NCI-H524 (cell line): ENCODE measurements around the gene LTB4R2.
A peak's percentile ranks its signal among the peaks of the same experiment; 100 is the strongest.

ENCODE experiments used
- DNase-seq, 2 experiments: peaks; one replicate each; lab custom pipeline; 2025; lab: John Stamatoyannopoulos, UW

Gene LTB4R2

DNA sequence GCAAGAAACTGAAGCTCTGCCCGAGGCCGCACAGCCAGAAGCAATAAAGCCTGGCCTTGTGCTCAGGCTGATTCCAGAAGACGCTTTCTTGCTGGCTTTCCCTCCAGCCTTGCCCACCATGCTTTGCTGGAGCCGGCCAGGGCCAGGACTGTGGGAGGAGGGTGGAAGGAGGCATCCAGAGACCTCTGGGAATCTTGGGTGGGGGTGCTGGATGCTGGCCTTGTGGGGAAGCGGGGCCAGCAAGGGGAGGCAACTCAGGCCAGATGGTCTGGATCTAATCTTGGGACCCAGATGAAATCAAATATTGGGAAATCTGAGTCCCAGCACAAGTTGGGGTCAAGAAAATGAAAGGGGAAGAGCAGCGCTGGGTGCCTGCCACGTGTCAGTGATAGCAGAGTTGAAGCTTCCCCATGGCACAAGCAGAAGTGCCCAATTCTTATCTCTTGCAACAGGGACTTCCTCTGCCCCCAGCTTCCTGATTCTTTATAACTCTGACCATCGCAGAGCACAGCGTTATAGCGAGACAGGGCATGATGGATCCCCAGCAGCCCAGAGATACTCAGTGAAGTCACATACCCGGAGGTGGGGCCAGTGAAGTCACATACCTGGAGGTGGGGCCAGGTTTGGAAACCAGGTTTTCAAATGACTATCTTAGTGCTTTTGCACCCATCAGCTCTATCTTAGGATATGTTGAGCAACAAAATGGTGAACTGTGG lies 32.2 kb upstream of the LTB4R2 start:
- no peak for DNase-seq

GRCh38 chr14:24278424-24278823 lies 31.5 kb upstream of the LTB4R2 start:
- DNase-seq, result no peak

DNA sequence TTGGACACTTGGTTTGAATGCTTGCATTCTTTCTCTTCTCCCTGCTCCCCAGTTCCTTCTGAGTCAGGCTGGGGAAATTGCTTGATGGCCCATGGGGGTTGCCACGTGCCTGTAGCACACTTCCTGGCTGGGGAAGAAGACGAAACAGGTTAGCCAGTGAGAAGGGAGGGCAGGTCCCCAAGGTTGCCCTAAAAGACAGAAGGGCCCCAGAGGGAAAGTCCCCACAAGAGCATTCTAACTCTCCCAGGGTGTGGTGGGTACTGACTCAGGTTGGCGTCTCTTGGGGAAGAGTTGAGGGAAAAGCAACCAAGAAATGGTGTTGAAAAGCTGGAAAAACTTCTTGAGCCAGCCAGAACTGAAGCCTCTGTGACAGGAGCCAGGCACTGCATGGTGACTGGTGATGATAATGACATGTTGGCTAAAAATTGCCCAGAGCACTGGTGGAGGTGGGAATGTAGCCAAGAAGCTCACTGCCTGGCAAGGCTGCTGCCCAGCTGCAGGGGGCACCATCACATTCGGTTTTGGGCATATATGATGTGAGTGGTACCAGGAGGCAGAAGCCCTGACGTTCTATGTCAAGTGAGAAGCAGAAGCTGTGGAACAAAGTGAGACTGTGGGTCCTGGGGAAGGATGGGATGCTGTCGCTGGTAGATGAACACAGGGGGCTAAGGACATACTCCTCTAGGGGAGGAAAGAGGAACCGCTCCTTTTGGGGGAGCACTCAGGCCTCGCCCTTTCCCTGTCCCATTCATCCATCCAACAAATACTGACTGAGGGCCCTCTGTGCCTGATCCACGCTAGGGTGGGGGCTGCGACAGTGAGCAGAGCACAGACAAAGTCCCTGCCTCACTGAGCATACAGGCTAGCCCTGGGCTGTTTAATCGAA lies 30.4 kb upstream of the LTB4R2 start:
- no peak for DNase-seq

- no peak for DNase-seq
Measured at GRCh38 chr14:24280797-24281460, 29.0 kb upstream of the LTB4R2 start.

DNA sequence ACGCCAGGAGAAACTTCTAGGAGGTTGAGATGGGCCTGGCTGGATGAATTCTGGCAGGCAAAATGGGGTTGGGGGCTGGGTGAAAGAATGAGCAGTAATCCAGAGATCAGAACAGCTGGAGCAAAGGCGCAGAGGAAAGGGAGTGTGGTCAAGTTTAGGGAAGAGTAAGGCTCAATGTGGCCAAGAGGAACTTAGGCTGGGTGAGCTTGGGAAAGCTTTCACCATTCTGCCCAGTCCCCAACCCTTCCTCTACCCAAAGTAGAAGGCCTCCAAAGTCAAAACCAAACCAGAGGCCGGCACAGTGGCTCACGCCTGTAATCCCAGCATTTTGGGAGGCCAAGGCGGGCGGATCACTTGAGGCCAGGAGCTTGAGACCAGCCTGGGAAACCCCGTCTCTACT lies 28.3 kb upstream of the LTB4R2 start:
- no peak for DNase-seq

DNA sequence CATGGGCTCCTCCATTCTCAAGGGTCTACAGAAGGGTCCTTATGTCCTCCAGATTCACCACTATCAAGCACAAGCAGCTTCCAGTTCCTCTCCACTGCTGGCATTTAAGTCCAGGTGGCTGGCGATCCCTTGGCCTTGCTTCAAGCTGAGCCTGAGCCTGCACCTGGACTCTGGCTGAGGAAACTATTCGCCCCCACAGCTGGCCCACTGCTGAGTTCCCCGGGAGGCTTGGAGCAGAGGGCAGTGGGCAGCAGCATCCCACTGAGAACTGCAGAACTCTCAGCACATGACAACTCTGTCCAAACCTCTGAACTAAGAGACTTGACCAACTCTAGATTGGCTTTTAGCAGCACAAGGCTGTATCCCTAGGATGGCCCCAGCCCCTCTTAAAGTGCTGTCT lies 27.2 kb upstream of the LTB4R2 start:
- DNase-seq, result no peak

DNA sequence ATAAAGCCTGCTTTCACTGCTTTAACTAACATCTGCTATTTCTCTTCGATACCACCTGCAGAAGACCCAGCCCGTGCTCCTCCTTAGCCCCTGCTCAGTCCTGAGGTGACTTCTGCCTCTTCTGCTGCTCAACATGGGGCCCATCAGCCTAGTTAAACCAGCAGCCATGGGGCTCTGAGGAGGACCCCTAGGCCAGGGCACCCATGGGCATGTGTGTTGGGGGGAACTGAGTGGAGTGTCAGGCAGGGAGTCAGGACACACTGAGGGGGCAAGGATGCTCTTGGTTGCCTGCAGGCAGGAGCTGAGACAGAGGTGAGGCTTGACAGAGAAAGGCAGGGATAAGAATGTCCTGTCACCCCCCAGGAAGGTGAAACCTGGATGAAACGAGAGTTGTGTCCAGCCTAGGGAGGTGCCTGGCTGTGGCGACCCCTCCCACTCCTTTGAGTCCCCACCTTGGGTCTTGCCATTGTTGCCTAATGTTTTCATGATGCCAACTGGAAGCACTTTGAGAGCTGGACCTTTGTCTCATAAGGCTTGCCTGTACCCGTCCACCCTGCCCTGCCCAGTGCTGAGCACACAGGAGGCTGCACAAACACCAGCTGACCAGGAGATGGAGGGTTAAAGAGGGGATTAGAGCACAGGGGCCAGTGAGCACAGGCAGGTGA lies 26.0 kb upstream of the LTB4R2 start:
- no peak for DNase-seq

DNA sequence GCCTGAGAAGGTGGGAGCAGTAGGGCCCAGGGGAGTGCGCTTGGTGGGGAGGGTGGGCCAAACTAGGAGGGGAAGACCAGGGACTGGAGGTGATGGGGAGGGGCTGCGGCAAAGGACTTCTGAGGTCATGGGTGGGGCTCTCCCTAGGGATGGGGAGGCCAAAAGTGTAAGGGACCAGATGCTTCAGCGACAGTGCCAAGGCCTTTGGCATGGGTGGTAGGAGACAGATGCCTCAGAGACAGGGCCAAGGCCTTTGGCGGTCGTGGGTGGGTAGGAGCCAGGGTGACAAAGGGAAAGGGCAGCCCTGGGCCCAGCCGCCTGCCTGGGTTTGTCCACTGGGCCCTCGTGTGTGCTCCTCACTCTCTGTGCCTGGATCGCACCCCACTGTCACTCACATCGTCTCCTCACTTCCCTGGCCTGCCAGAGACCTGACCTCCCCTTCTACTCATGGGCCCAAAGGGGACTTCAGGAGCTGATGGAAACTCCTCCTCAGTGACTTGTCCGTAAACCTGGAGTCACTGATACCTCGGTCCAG lies 25.4 kb upstream of the LTB4R2 start:
- no peak for DNase-seq

DNA sequence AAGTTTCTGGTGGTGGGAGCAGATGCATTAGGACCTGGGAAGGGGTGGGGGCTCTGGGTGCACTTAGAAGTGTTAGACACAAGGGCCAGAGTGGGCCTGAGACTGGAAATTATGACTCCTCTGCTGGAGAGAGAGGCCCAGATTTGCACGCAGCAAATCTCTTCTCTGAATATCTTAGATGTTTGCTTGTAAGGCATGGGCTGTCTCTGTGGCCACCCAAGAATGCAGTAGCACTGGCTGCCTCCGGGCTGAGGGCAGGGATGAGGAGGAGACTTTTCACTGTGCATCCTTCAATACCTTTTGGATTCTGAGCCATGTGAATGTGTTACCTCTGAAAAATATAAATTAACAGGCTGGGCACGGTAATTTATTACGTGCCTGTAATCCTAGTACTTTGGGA lies 24.6 kb upstream of the LTB4R2 start:
- no peak for DNase-seq

DNA sequence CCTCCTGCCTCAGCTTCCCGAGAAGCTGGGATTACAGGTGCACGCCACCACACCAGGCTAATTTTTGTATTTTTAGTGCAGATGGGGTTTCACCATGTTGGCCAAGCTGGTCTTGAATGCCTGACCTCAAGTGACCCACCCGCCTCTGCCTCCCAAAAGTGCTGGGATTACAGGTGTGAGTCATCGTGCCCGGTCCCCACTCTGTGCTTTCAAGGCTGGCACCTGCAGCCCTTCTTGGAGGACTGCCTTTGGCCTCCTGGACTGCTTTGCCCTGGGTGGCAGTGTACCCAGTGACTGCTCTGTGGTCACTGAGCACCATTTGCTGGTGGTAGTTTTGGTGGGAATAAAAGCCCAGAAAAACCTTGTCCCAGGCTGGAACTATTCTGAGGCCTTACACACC lies 22.9 kb upstream of the LTB4R2 start:
- no peak for DNase-seq

DNA sequence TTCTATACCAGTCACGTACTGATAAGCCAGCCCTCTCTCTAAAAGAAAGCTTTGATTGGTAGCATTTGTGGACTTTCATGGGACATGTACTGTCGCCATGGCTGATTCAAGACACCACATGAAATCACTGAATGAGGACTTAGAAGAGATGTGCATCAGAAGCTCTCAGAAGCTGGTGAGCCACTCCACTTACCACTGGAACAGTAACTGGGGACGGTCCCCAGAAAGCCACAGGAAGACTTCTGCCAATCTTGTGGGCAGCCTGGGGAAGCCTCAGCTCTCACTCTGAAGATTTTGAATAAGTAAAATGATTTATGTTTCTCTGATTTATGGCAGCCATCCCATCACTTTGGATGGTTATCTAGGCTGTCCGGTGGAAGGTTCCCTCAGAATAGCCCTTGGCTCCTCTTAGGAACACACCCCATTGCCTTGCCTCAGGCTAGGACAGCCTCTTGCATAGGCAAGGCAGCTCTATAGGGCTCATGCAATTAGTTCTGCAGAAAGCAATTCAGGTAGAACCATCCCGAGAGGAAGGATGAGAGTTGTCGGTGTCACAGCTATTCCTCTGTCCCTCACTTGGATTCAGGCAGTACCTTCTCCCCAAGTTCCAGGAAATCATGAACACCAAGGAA lies 20.2 kb upstream of the LTB4R2 start:
- no peak for DNase-seq

DNA sequence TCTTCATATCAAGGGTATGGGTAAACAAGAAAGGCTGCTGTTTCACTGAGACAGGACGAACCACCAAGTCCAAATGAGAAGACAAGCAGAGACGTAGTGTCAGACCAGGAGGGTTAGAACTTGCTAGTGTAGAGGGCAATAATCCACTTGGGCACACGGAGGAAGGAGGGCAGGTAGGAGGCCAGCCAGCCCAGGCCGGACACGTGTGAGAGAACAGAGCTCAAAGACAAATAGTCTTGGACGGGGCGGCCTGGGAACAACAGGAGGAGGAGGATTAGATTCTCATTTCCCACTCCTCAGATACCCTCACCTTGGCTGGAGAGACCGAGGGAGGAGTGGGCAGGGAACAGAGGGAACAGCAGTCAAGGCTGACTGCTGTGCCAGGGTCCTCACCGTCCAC lies 19.2 kb upstream of the LTB4R2 start:
- no peak for DNase-seq

DNA sequence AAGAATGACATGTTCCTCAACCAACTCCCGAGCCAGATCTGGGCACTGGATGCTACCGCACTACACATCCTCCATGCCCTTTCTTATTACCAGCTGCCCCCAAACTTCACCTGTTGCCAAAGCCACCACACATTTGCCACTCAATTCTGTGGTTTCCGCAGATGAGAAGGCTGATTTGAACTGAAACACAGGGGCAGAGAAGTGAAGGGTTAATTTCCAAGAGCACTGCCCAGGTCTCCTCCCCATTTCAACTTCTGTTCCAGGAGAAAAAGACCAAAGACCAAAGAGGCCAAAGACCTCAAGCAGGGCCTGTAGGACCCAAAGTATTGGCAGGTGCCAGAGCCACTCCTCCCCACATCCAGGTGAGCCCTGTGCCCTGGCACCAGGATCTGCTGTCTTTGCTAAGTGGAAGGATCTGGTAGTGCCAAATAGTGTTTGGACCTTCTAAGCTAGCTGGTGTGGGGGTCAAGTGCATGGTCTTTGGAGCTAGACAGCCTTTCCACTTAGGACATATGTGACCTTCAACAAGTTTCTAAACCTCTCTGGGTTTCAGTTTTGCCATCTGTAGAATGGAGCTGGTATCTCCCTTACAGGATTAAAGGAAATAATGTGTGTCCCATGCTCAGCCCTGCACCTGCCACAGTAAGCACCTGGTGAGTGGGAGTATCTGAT lies 18.4 kb upstream of the LTB4R2 start:
- no peak for DNase-seq

- no peak for DNase-seq
Measured at GRCh38 chr14:24292118-24292807, 17.7 kb upstream of the LTB4R2 start.

- DNase-seq, result no peak
Measured at GRCh38 chr14:24293525-24293924, 16.4 kb upstream of the LTB4R2 start.

DNA sequence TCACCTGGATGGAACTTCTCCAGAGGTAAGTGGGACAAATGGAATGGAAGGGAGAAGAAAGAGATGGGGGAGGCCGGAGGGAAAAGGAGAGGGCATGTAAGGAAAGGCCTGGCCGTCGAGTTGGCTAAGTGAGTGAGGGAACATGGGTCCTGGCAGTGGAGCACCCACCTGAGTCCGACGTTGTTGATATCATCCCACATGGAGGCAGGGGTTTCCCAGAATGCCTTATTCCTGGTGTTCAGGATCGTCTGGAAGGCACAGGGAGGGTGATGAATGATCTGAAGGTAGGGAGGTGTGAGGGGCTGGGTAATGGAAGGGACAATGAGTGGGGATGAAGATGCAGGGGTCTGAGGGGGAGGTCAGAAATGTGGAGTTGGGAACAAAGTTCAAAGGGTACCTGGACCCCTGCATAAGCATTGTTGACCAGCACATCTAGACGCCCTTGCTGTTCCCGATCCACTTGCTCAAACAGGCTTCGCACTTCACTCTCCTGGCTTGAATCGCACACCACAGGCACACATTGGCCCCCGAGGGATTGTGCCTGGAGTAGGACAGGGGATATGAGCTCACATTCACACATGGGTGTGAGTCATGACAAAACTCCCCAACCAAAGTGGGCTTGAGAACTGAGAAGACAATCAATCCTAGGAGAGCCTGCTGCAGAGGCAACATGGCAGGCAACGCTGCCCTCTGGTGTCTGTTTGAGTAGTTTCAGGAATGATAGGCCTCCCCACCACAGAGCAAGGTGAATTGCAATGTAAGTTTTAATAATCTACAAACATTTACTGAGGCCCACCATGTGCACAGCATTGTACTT lies 13.4 kb upstream of the LTB4R2 start:
- DNase-seq, result peak; percentile 68 to 75

- DNase-seq, result peak; percentile 17 to 51
Measured at GRCh38 chr14:24297190-24297964, 12.6 kb upstream of the LTB4R2 start.

- peak; percentile 58 to 76 for DNase-seq
Measured at GRCh38 chr14:24298892-24299254, 11.1 kb upstream of the LTB4R2 start.
